HUDEP-2 (cell line): ENCODE results near the gene LANCL1.
A peak's percentile ranks its signal among the peaks of the same experiment; 100 is the strongest.

Experiments used
- DNase-seq, 76 experiments: peaks; one replicate each; lab custom pipeline; 2025; ENCODE audit not compliant: unreplicated experiment in 76 of 76; lab: John Stamatoyannopoulos, UW

LANCL1 gene, protein sequence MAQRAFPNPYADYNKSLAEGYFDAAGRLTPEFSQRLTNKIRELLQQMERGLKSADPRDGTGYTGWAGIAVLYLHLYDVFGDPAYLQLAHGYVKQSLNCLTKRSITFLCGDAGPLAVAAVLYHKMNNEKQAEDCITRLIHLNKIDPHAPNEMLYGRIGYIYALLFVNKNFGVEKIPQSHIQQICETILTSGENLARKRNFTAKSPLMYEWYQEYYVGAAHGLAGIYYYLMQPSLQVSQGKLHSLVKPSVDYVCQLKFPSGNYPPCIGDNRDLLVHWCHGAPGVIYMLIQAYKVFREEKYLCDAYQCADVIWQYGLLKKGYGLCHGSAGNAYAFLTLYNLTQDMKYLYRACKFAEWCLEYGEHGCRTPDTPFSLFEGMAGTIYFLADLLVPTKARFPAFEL

DNA sequence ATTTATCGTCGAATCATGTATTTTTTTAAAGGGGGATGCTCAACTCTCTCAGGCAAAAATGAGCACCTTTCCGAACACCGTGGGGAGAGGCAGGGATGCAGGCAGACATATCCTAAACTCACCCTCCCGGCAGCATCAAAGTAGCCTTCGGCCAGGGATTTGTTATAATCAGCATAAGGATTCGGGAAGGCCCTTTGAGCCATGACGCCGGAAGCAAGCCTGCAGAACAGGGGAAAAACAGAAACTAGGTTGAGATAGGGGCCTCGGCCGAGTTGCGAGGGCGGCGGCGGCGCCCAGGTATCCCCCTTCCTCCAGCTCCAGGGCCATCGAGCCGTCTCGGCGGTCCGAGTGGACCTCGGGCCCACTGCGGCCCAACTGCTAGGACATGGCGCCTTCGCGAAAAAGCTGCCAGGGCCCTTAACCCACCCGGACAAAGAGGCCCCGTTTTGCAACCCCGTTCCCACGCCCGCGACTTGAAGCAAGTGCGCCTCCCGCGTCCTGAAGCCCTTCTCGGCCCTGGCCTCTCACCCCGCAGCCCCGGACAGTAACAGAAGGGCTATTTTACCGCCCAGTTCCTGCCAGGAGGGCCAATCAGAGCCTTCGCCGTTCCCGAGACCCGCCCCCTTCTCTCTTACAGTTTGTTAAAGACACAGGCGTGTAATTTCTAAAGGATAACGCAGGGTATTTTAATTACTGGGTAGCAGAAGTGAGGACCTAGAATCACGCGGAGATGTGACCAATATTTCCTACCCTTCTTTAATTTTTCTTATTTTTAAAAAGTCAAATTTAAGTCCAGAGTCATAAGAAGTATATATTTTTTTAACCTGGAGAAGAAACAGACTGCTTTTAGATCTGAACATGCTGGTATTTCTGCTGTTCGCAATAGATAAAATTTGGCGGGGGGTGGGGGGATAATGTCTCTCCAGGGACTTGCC, at the start of gene LANCL1:
LANCL1 (minus strand) TSS at position 566 of the 935 bp plus-strand sequence; CDS start at position 203, 363 bp downstream.
- DNase-seq = peak in 75 of 76 experiments; percentile 45 to 91 (median 76)

DNA sequence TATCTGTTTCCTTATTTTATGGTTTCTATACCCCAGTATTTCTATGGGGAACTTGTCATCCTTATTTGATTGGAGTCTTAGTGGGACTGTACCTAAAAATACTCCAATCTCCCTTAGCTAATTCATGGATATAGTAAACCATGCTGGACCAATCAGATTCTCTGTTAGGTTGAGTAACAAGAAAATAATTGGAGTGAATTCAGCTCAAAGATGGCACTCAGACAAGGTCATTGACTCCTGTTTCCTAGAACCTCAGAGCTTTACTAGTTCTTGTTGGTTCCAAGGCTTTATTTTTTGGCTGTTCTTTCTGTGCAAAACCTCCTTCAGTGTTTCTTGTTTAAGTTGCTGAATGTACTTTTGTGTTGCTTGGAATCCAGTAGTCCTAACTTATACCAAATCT, 48.0 kb upstream of the LANCL1 start:
- DNase-seq = no peak

DNA sequence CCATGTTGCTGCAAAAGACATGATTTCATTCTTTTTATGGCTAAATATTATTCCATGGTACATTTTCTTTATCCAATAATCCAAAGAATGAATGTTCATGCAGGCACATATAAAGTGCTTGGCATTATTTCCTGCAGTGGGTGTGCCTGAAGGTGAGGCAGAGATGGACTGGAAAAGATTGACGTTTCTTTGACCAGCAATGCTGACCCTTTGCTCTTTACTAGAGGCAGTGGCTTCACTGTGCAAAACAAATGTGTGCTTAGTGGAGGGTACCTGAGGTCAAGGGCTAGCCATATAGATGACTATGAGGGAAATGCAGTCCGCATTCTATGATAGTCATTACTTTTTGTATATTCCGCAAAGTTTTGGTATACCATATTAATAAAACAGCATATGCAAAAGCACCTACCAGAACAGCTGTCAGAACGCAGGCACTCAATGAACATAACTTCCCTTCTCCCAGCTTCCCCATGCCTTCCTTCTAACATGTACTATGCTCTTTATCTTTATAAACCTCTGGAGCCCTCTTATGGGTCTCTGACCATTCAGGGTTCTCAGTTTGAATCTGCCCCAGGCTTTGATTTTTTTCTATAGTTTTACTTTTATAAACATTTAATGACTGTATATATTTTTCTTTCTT, 47.2 kb upstream of the LANCL1 start:
- DNase-seq = no peak

DNA sequence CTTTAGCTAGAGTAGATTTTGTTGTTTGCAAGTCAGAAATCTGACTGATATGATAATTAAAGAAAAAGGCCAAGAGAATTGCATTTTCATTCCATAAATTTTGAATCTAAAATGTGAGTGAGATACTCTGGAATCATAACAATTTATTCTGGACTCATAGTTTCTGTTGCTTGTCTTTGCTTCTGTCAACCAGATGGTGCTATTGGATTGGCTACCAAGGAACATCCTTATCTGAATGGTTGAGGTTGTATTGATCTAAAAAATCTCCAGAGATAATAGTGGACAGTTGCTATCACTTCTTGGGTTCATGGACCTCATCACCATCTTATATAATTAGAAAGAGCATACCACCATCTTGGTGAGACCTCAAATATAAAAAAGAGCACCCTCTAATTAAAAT, 45.8 kb upstream of the LANCL1 start:
- DNase-seq = no peak

DNA sequence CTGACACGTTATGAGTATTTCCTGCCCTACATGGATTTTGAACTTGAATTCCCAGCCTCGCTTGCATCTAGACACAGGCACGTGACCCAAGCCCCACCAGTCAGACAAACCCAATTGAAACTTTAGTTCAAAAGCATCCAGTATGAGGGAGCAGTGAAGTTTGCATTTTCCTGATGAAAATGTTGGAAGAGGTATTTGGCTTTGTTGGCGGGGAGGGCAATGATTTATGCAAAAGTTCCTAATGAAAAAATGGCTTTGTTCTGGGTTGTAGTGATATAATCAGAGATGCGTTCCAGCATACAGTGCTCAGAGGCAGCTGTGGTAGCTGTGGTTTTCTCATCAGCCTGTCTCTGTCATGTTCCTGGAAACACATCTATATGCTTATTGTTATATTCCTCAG, 43.0 kb upstream of the LANCL1 start:
- DNase-seq = no peak

DNA sequence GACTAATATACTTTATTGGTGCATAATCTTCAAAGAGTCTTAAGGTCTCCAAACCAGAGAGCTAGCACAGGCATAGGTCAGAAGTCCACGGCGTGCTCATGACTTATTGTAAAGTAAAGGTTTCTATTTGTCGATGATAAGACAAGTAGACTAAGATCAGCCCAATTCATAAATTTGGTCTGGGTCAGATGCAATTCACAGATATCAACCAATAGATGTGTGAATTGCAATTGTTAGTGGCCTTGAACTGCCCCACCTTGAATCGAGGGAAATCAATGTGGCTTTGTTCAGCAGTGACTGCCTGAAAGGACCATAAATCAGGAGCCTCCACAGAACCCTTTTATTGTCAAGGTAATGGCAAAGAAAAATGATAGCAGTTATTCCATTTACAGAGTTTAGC, 40.7 kb upstream of the LANCL1 start:
- no peak for DNase-seq

DNA sequence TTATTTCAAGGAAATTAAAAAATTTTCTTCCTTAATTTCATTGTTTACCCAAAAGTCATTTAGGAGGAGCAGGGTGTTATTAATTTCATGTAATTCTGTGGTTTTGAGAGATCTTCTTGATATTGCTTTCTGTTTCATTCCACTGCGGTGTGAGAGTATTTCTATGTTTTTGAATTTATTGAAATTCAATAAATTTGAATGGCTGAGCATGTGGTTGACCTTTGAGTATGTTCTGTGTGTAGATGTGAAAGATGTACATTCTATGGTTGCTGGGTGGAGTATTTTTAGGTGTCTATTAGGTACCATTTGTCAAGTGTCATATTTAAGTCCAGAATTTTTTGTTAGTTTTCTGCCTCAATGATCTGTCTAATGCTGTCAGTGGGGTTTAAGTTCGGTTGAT, 39.4 kb upstream of the LANCL1 start:
- no peak for DNase-seq

DNA sequence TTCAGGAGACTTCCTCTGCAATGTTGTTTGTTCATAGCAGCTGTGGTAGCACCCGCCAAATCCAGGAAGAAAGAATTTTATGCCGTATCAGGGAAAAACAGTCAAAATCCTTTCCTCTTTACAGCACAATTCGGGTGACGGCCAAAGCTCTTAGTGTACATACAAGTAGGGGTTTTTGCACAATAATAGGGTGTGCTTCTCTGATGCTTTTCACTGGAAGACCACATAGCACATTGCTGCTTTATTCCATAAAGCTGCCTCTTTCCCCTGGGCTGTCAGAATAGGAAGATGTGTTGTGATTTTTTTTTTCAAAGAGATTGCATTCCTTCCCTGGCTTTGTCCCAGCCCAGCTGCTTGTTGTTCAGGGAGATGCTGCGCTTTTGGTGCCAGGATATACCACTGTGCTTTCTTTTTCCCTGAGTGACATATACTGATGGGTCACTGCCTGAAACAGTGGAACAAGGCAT, 27.2 kb upstream of the LANCL1 start:
- no peak for DNase-seq

DNA sequence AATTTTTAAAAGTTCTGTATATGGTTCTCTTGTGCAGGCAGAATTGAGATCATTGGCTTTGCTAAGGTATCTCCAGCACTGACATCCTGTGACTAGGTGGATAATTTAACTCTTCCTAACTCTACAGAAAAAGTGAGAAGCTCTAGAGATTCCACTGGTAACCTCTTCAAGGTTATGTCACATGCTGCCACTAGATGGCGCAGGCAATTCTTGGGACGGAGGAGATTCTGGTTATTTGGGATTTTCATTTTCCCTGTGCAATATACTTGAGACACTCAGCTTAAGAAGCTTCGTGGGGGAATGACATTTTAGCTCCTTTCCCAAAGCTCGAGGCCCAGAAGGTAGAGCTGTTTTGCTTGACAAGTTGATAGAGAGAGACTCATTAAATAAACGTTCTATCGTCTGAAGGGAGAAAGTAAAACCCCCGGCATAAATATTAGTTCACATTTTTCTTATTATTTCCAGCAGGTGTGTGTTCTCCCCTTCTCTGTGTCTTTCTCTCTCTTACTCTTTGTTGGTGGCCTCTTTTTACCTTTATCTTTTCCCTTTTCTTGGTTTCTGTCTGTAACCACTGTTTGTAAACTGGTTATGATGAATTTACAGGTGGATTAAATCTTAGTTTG, 26.6 kb upstream of the LANCL1 start:
- DNase-seq = peak in 25 of 76 experiments; percentile 0 to 40 (median 10)

DNA sequence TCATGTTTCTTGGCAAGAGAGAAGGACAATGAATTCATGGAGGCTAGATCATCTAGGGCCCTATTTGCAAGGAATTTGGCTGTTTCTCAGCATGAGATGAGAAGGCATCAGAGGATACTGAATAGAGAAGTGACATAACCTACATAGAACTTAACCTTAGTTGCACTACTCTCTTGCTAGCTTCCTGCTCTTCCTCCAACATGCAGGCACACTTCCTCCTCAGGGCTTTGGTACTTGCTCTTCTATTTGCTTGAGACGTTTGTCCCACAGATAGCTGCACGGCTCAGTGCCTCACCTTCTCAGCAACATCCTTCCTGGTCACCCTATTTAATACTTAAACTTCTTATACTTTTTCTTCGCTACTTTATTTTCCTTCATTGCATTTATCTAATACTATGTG, 20.0 kb upstream of the LANCL1 start:
- DNase-seq = no peak

DNA sequence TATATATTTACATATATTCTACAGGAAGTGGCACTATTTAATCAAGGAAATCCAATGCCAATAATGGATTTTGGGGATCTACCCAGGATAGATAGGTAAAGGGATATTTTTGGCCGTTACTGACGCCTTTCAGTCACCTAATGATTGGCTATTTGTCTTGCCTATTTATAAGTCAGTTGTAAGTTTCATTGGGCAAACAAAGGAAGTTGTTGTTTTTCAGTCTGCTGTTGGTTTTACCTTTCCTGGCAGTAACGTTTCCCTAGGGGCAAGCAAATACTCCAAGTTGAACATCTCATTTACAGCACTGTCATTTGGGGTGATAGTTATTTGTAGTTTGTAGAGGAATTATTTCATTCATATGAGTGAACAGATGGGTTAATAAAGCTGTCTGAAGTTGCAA, 17.0 kb upstream of the LANCL1 start:
- no peak for DNase-seq

DNA sequence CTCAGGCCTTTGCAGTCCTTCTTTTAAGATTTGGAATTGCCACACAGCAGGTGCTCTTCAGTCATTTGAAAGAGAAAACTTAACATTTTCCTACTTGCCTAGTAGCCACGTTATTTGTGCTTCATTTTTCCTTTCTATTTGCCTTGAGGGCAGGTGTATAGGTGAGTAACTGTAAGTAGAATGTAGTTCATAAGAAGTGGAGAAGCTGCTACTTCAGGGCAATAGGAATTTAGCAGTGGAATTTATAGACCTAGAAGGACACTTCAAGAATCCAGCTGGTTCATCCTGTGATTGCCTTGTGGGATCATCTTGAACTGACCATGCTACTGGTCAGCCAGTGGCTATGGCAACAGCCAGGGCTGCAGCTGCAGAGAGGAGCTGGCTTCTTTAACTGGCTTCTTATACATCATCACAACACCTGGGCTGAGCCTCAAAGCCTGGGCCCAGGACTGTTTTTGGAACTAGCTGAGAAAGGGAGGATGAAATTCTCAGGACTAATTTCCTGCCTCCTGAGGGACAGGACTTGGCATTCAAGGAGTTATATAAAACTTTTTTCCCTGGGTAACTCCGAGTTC, 5.1 kb upstream of the LANCL1 start:
- DNase-seq = no peak

DNA sequence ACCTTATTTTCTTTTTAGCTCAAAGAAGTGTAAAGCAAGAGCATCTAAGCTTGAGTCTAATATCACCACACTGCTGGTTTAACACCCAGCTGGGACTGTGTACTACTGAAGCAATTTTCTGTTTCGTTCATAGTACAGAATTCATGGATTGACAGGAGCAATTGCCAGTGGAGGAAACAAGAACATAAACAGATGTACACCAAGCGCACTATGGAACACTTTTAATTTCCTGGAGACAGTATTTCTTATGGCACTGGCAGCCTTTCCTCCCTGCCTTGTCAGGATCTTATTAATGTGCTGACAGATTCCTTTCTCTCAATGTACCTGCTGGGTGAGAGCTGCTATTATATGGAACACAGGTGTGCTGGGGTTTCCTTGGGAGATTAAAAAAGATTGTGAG, 4.2 kb upstream of the LANCL1 start:
- DNase-seq = no peak

DNA sequence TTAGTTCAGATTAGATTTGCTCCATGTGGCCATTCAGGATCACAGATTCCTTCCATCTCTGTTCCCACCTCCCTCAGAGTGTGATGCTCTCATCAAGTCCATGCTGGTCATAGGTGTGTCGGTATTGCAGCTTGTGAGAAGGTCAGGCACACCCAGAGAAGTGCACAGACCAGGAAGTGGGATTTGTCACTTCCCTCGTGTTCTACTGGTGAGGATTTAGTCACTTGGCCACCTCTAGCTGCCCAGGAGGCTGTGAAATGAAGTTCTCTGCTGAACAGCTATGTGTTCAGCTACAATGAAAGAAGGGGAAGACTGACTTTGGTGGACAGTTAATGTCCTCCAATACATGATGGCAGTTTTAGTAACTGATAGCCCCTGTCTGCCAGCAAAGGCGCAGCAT, 3.5 kb upstream of the LANCL1 start:
- no peak for DNase-seq

DNA sequence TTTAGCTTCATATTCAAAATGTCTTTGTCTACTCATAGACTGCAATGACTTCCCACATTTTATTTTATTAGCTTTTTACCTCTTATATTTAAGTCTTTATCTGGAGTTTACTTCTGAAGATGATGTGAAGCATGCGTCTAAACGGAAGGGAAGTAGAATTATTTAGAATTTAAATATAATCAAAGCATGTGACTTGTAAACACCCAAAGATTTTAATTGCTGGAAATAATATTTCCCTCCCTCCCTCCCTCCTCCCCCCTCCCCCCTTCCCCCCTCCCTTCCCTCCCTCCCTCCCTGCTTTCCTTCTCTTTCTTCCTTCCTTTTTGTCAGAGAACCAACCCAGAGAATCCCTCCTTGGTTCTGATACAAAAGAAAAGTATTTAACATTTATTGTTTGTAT, 2.1 kb upstream of the LANCL1 start:
- no peak for DNase-seq

DNA sequence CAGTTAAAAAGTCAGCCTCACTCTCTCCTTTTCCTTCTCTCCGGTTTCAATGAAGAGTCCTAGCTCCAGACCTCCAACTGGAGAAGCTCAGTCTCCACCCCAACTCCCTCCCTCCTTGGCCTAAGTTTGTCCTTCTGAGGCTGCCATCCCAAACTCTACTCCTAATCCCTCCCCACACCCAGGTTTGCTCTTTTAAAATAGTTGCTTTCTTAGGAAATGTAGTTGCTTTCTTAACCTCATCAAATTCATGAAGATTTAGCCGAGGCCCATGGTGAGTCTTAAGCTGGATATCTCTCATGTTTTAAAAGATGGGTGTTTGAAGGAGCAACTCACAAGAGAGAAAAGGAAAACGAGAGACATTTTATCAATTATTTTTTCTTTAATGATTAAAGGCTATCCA, 937 bp upstream of the LANCL1 start:
- peak in 22 of 76 experiments; percentile 1 to 45 (median 8) for DNase-seq

DNA sequence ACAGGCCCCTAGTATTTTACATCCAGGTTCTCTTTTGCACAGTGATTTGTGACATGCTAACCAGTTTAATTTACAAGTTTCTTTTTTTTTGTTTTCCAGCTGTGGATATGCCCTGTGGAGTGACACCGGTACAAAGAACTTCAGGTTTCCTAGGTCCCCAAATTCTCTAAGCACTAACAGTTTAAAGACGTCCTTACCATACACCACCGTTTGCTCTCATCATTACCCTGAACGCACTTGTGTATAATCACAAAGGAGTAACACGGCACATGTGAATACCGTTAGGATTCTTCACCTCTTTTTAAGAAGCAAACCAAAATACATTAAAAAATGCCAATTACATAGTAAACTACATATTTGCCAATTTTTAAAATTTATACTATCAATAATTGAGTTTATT, 853 bp downstream of the LANCL1 start:
- no peak for DNase-seq

DNA sequence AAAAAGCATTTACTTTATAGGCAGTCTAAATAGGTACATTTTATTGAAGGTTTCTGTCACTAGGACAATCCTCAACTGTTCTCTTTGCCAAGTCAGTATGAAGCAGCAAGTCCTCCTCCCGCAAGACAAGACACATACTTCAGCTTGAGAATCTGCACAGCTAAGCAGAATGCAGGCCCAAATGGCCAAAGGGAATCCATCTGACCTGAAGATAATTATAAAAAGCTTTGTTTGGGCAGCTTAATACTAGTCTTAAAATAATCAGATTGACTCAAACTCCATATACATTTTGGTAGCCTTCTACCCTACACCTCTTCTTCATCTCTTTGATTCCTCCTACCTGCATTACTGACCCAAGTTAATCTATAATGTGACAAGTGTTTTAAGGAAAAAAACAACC, 1.8 kb downstream of the LANCL1 start:
- no peak for DNase-seq

DNA sequence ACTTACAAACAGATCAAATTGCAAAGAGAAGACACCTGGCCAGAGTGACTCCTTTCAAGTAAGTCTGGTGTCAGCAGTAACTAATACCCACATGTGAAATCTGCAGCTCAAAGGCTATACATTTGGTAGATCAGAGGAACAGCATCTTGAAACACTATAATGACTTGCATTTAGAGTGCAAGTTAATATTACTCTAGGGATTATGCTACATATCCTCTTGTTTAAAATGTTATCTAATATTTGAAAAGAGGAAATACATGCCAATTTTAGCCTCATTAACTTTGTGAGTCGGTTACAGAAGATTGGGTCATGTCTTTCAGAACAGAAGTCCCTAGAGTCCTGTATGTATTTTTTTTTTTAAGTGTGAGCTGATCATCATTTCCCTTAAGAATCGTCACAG, 15.2 kb downstream of the LANCL1 start:
- DNase-seq = no peak
